Lower leg skin (tissue), 4 donors: Measurements from ENCODE around the gene BABAM2. TPM values are rescaled to one million over a fixed set of nuclear protein-coding genes. Genes with fewer than 3 reads are reported as not detected.

Source experiments
- DNase-seq, 2 donors: peaks; one replicate each; pipeline ENCODE4 v3.0.0-alpha.2; 2019; ENCODE audit warnings: low spot score in 2 of 2
- H3K4me3 ChIP-seq: fragments of 200-600 bp; sonication (generic); 2 replicates; pipeline ENCODE4 v1.5.1; 2017; ENCODE audit warnings: mild to moderate bottlenecking, low read depth; ENCODE audit not compliant: poor library complexity, severe bottlenecking
- POLR2A ChIP-seq, 2 donors: fragments of 450-650 bp; IDR thresholded peaks; one replicate each; pipeline ENCODE4 v1.6.1; 2016 to 2017; ENCODE audit warnings: antibody characterized with exemption in 2 of 2, mild to moderate bottlenecking in 1 of 2, moderate library complexity in 1 of 2
- WGBS, 2 donors: methylation state at CpG; one replicate each; pipeline ENCODE4 v1.1.5; 2018; 5-methylcytosine and 5-hydroxymethylcytosine counted together
- intact Hi-C: fragments of 100-400 bp; cut with DNase I; formaldehyde crosslinking; loops from one replicate; pipeline ENCODE4 v1.15.0; 2023; ENCODE audit warnings: low total_unique reads
- total RNA-seq, 4 donors: library from RNA; depleted of rRNA; stranded (reverse); fragments of >200 nt; gene quantifications; one replicate each; pipeline ENCODE4 v1.1.0, GENCODE V29; 2016
- TF ChIP-seq, protein P1 (sequence below), 3 donors: fragments of 450-650 bp; IDR thresholded peaks; one replicate each; pipeline ENCODE4 v1.5.1; 2016; ENCODE audit warnings: antibody characterized with exemption in 3 of 3, mild to moderate bottlenecking in 3 of 3, moderate library complexity in 2 of 3

Gene BABAM2
- total RNA-seq, 4 donors from 2014 or later, result 18.4 to 28.5 (median 23.9) TPM

GRCh38 chr2:28316546-28317335 lies 426.2 kb downstream of the BABAM2 start:
- intact Hi-C loops, result no loop called here
- peak in 1 of 2 donors; percentile 54 for DNase-seq
- H3K4me3 ChIP-seq, result no peak overlapping the region
- TF ChIP-seq, protein P1, sequence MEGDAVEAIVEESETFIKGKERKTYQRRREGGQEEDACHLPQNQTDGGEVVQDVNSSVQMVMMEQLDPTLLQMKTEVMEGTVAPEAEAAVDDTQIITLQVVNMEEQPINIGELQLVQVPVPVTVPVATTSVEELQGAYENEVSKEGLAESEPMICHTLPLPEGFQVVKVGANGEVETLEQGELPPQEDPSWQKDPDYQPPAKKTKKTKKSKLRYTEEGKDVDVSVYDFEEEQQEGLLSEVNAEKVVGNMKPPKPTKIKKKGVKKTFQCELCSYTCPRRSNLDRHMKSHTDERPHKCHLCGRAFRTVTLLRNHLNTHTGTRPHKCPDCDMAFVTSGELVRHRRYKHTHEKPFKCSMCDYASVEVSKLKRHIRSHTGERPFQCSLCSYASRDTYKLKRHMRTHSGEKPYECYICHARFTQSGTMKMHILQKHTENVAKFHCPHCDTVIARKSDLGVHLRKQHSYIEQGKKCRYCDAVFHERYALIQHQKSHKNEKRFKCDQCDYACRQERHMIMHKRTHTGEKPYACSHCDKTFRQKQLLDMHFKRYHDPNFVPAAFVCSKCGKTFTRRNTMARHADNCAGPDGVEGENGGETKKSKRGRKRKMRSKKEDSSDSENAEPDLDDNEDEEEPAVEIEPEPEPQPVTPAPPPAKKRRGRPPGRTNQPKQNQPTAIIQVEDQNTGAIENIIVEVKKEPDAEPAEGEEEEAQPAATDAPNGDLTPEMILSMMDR (IDR thresholded peaks at IDR 0.05), result no peak
- no peak for TF ChIP-seq POLR2A (IDR thresholded peaks at IDR 0.05)
- 83 to 87% methylated on average over 14 of the region's 14 CpGs for WGBS, 2 donors

DNA sequence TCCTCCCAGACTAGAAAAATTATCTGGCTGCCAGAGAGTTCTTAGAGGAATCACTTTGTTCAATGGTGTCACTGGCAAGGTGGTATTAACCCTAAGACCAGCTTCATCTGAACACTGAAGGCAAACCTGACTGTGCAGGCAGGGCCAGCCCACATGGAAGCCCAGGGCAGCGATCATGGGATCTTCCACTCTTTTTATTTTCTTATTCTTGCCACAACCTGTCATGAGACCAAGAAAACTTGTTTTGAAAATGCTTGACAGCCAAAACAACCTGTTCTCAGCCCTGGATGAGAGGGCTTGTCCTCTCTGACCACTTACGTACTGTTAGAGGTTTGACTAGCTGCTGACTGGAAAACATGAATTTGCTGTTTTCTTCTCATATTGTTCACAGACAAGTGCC lies 426.9 kb downstream of the BABAM2 start:
- no peak for TF ChIP-seq POLR2A (IDR thresholded peaks at IDR 0.05)
- TF ChIP-seq, protein P1 (IDR thresholded peaks at IDR 0.05), result no peak
- peak in 1 of 2 donors; percentile 69 for DNase-seq
- WGBS, 2 donors, result 37 to 47% methylated on average over 2 of the region's 2 CpGs
- H3K4me3 ChIP-seq, result no peak overlapping the region
- intact Hi-C loops, result no loop called here

DNA sequence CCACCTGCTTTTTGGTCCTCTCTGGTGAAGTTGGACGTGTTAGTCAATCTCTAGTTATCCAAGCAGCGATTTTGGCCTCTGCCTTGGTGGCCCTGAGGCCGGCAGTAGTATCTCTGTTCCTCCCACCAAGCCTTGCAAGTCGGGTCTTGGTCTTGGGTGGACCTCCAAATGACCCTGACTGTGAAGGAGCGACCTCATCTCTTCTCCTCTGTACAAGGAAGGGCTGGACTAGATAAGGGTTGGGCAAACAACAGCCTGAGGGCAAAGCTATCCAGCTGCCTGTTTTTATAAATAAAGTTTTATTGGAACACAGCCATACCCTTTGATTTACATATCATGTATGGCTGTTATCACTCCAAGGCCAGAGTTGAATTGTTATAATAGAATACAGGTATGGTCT lies 427.5 kb downstream of the BABAM2 start:
- TF ChIP-seq, protein P1 (IDR thresholded peaks at IDR 0.05), result no peak
- TF ChIP-seq POLR2A (IDR thresholded peaks at IDR 0.05), result no peak
- intact Hi-C loops, result no loop called here
- no peak overlapping the region for H3K4me3 ChIP-seq
- DNase-seq, result peak in 1 of 2 donors; percentile 54
- 75 to 79% methylated on average over 5 of the region's 5 CpGs for WGBS, 2 donors

- WGBS, 2 donors, result 61 to 65% methylated on average over 6 of the region's 6 CpGs
- intact Hi-C loops, result no loop called here
- no peak for TF ChIP-seq POLR2A (IDR thresholded peaks at IDR 0.05)
- TF ChIP-seq, protein P1 (IDR thresholded peaks at IDR 0.05), result no peak
- peak in 1 of 2 donors; percentile 57 for DNase-seq
- H3K4me3 ChIP-seq, result no peak overlapping the region
These were observed 428.1 kb downstream of the BABAM2 start for GRCh38 chr2:28318462-28319117.

DNA sequence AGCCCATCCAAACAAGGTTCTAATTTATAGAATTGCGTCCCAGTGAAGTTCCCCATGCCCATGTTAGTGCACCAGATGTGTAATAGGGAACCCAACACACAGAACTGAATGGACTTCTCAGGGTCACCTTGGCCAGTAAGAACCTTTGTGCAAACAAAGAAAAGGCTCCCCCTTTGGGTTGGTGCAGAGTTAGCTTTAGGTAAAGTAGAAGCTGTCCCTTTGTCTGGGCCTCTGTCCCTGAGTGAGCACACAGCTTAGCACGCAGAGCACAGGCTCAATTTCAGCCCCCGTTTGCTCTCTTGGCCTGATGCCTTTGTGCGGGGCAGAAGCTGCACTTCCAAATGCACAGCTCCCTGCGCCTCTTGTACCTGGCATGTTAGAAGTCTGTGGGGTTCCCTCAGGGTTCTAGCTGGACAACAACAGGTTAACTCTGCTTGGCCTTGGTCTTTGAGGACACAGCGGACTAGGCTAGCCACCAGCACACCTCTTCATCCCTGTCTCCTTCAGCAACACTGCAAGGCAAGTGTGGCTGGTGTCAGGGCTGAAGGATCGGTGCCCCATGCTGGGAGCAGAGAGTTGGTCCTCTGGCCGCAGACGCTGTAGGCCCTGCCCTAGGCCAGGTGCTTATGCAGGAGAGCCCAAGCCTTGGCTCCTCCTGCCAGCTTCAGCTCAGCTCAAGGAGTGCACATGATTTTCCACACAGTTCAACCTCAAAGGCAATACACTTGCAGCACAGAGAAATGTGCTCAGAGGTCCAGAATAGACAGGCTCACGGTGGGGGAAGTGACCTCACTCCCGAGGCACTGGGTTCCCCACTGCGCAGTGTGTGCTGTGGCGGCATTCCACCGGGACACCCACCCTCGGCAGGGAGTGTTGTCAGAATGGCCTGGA lies 428.8 kb downstream of the BABAM2 start:
- peak in 1 of 2 donors; percentile 82 for DNase-seq
- WGBS, 2 donors, result 89 to 90% methylated on average over 11 to 15 of the region's 15 CpGs

More for the DNA sequence above, 428.8 kb downstream of the BABAM2 start:
- intact Hi-C loops, result no loop called here
- H3K4me3 ChIP-seq, result no peak overlapping the region
- TF ChIP-seq POLR2A (IDR thresholded peaks at IDR 0.05), result no peak
- TF ChIP-seq, protein P1 (IDR thresholded peaks at IDR 0.05), result no peak
